ENCODE results near the gene AUTS2.

GRCh38 chr7:70343519-70343918, 745.2 kb downstream of the AUTS2 start:
- TF ChIP-seq CTCF (IDR thresholded peaks at IDR 0.05), result no peak
- no peak for TF ChIP-seq POLR2A (IDR thresholded peaks at IDR 0.05)

Data from thyroid gland (tissue), 4 donors.